ENCODE measurements around the gene PPDPF.

The PPDPF gene

GRCh38 chr20:63564036-63564810 lies 43.7 kb downstream of the PPDPF start:
- peaks cover 36% of the 10 kb centered on the region for H3K36me3 ChIP-seq (replicated peaks)
- no peak overlapping the region for H3K27ac ChIP-seq
- DNase-seq, result no peak
- no peak overlapping the region for H3K4me3 ChIP-seq (ENCODE audit: low read depth, low read length)
- no peaks in the 10 kb centered on the region for H3K27me3 ChIP-seq (replicated peaks)
- no peak for TF ChIP-seq CTCF (IDR thresholded peaks at IDR 0.05; ENCODE audit: low read depth, low read length, missing control alignments)
- in situ Hi-C loops (cut with HindIII; ENCODE audit: low pct_ligation_motif_present, low sequenced_read_pairs), result no loop called here

DNA sequence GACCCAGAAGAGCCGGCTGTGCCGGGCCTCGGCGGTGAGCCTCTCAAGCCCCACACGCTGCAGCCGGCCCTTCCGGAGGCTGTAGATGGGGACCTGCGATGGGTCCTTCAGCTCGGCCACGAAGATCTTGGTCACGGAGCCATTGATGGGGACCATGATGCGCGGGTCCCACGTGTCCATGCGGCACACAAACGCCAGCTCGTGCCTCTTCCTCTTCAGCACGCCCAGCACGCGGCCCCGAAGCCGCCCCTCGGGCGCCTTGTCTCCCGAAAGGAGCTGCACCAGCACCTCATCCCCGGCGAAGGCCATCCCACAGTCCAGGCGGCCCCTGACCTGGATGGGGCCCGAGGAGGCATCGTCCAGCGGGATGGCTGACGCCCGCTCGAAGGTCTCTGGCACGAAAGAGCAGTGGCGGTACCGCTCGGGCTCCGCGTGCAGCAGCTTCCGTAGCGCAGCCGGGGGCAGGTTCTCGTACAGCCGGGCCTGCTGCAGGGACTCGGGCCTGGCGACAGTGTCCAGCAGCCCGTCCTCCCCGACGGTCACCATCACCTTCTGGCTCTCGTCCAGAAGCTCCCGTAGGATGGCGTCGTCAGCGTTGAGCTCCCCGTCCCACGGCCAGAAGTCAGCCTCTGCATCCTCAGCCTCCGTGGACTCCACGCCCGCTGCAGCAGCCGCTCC lies 44.6 kb downstream of the PPDPF start:
- peaks cover 32% of the 10 kb centered on the region for H3K36me3 ChIP-seq (replicated peaks)
- in situ Hi-C loops (cut with HindIII; ENCODE audit: low pct_ligation_motif_present, low sequenced_read_pairs), result no loop called here
- H3K27ac ChIP-seq, result no peak overlapping the region
- no peak for TF ChIP-seq CTCF (IDR thresholded peaks at IDR 0.05; ENCODE audit: low read depth, low read length, missing control alignments)
- no peaks in the 10 kb centered on the region for H3K27me3 ChIP-seq (replicated peaks)
- H3K4me3 ChIP-seq (ENCODE audit: low read depth, low read length), result no peak overlapping the region
- no peak for DNase-seq

DNA sequence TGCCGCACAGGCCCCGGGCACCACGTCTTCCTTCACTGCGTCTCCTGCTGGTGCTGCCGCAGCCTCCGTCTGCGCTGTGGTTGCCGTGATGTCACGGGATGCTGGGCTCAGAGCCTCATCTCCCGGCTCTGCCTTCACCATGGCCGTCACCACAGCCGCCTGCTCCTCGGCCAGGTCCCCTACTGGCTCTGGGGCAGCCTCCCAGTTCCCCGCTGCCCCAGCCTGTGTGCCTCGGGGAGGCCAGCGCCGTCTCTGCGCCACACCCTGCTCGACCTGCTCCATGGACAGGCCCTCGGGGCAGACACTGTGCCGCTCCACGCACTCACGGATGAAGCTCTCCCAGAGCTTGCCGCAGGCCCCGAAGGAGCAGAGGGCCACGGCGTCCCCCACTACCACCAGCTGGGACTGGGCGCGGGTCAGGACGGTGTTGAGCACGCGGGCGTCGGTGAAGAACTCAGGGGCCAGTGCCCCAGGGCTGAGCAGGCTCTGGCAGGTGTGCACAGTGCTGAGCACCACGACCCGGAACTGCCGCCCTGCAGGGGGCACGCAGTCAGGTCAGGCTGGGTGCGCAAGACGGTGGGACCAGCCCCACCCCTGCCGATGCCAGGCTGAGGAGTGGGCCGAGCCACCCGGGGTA lies 45.3 kb downstream of the PPDPF start:
- Histone ChIP-seq H3K27me3 (replicated peaks) (no peaks in the 10 kb centered on the region), H3K4me3 (ENCODE audit: low read depth, low read length) (no peak overlapping the region), H3K36me3 (replicated peaks) (peaks cover 25% of the 10 kb centered on the region), H3K27ac (no peak overlapping the region)
- in situ Hi-C loops (cut with HindIII; ENCODE audit: low pct_ligation_motif_present, low sequenced_read_pairs), result no loop called here
- no peak for TF ChIP-seq CTCF (IDR thresholded peaks at IDR 0.05; ENCODE audit: low read depth, low read length, missing control alignments)
- DNase-seq, result no peak

GRCh38 chr20:63566395-63567135 lies 46.0 kb downstream of the PPDPF start:
- H3K27ac ChIP-seq, result no peak overlapping the region
- H3K36me3 ChIP-seq (replicated peaks), result peaks cover 20% of the 10 kb centered on the region
- no peak for DNase-seq
- in situ Hi-C loops (cut with HindIII; ENCODE audit: low pct_ligation_motif_present, low sequenced_read_pairs), result no loop called here
- no peak overlapping the region for H3K4me3 ChIP-seq (ENCODE audit: low read depth, low read length)
- H3K27me3 ChIP-seq (replicated peaks), result no peaks in the 10 kb centered on the region
- no peak for TF ChIP-seq CTCF (IDR thresholded peaks at IDR 0.05; ENCODE audit: low read depth, low read length, missing control alignments)

DNA sequence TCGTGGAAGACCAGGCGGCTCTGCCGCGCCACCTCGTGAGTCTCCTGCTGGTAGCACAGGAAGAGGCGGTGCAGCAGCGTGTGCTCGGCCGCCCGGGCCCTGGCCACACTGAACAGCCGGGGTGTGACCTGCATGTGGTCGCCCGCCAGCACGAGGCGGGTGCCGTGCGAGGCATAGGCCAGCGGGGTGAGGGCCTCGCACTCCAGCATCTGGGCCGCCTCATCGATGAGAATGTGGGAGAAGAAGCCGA lies 46.5 kb downstream of the PPDPF start:
- DNase-seq, result no peak
- in situ Hi-C loops (cut with HindIII; ENCODE audit: low pct_ligation_motif_present, low sequenced_read_pairs), result no loop called here
- Histone ChIP-seq H3K27ac (no peak overlapping the region), H3K36me3 (replicated peaks) (peaks cover 20% of the 10 kb centered on the region), H3K27me3 (replicated peaks) (no peaks in the 10 kb centered on the region), H3K4me3 (ENCODE audit: low read depth, low read length) (no peak overlapping the region)
- TF ChIP-seq CTCF (IDR thresholded peaks at IDR 0.05; ENCODE audit: low read depth, low read length, missing control alignments), result no peak

All from brain microvascular endothelial cell (primary cell).